GM12892 (cell line): ENCODE measurements around the gene ZNF507.

Experiments used
- POLR2AphosphoS5 ChIP-seq: IDR thresholded peaks from 2 replicates; pipeline ENCODE4 v1.6.1; 2011; ENCODE audit warnings: low read depth, low read length, control low read depth
- TAF1 ChIP-seq: IDR thresholded peaks from 2 replicates; pipeline ENCODE4 v1.6.1; 2011; ENCODE audit warnings: low read depth, mild to moderate bottlenecking, control low read depth, low read length, borderline replicate concordance

GRCh38 chr19:32404213-32404932 lies 59.0 kb downstream of the ZNF507 start:
- TF ChIP-seq POLR2AphosphoS5 (no peak), TAF1 (no peak)
